ENCODE measurements around the gene ESYT3.

- TF ChIP-seq, protein P1, sequence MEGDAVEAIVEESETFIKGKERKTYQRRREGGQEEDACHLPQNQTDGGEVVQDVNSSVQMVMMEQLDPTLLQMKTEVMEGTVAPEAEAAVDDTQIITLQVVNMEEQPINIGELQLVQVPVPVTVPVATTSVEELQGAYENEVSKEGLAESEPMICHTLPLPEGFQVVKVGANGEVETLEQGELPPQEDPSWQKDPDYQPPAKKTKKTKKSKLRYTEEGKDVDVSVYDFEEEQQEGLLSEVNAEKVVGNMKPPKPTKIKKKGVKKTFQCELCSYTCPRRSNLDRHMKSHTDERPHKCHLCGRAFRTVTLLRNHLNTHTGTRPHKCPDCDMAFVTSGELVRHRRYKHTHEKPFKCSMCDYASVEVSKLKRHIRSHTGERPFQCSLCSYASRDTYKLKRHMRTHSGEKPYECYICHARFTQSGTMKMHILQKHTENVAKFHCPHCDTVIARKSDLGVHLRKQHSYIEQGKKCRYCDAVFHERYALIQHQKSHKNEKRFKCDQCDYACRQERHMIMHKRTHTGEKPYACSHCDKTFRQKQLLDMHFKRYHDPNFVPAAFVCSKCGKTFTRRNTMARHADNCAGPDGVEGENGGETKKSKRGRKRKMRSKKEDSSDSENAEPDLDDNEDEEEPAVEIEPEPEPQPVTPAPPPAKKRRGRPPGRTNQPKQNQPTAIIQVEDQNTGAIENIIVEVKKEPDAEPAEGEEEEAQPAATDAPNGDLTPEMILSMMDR (IDR thresholded peaks at IDR 0.05; ENCODE audit: low read depth, low read length), result no peak
- no peak for TF ChIP-seq POLR2A (IDR thresholded peaks at IDR 0.05; ENCODE audit: extremely low read depth, insufficient read length)
These were observed 64.6 kb downstream of the ESYT3 start for GRCh38 chr3:138498991-138499390.
